M059J (cell line): ENCODE data around the gene PTGS1. TPM values are rescaled to one million over a fixed set of nuclear protein-coding genes. Genes with fewer than 3 reads are reported as not detected.

Source experiments
- DNase-seq: peaks from one replicate; pipeline ENCODE4 v3.0.0-alpha.2; 2012; ENCODE audit warnings: low read depth
- total RNA-seq: library from RNA; depleted of rRNA; stranded (reverse); fragments of >200 nt; shearing (Covaris generic); gene quantifications from 2 replicates; pipeline ENCODE4 v1.2.3, GENCODE V29; 2014

PTGS1 gene
- total RNA-seq, 1 experiment from 2014 or later: 6.7 TPM

DNA sequence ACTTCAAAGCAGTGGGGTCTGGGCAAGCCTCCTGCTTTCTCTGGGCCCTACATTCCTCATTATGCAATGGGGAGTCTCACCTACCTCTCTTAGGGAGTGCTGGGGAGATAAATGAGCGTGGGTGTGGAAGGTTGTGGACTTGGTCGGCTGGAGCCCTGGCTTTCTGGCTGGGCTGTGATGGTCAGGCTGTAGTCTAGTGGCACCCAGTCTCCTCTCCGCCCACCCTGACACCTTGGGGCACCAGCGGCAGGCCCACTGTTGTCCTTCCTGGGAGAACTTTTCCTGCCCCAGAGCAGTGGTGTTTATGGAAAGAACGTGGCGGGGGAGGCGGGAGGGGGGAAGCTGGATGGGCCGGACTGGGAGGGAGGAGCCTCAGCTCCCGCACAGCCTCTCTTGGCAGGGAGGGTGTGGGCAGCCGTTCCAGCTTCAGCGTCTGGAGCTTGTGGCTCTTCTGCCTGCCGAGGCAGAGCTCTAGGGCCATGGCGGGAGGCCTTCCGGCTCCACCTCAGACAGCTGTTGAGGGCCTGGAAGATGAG, 4.1 kb downstream of the PTGS1 start:
- peak; percentile 44 for DNase-seq

DNA sequence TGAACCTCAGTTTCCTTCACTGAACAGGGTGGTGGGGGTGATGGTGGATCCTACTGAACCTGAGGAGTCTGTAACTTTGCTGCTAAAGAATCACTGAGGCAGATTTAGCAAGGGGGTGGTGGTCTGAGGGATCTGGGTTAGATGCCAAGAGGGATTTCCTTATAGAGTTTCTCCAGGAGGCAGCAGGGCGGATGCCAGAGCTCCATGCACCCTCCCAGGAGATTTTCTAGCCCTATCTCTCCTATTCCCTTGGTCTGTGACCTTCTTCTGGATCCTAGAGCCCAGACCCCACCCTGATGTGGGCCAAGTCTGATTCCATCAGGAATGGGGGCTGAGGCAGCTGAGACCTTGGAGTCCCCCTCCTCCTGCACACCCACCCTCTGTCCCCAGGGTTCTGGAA, 6.0 kb downstream of the PTGS1 start:
- DNase-seq: no peak

DNA sequence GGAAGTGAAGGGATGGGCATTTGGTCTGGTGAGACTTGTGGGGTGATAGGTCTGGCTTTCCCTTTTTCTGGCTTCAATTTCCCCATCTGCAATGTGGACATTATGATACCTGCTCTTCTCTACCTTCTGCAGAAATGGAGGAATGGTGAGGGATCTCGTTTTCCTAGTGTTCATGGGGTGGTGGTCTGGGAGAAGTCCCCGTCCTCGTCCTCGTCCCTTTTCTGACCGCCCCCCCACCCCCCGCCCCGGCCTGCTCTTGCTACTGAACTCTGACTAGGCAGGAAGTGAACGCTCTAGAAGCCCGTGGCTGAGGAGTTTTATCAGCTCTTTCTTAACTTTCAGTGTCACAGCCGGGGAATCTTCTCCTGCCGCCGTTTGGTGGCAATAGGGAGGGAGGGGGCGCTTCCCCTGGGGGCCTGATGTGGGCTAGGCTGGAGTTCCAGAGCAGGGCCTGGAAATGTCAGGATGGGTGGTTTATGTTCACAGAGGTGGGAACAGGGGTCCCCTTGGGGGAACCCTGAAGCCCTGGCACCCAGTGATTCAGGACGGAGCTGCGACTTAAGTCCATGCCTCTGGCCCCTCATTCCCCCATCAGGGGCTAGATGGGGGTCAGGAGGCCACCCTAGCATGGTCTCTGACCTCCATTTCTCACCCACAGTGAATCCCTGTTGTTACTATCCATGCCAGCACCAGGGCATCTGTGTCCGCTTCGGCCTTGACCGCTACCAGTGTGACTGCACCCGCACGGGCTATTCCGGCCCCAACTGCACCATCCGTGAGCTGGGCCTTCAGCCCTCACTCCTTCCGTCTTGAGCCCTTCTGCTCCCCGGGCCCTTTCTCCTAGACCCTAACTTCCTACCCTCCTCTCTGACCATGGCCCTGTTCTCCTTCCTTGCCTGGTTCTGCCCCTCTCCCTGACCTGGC, 6.7 kb downstream of the PTGS1 start:
- peak; percentile 27 for DNase-seq

DNA sequence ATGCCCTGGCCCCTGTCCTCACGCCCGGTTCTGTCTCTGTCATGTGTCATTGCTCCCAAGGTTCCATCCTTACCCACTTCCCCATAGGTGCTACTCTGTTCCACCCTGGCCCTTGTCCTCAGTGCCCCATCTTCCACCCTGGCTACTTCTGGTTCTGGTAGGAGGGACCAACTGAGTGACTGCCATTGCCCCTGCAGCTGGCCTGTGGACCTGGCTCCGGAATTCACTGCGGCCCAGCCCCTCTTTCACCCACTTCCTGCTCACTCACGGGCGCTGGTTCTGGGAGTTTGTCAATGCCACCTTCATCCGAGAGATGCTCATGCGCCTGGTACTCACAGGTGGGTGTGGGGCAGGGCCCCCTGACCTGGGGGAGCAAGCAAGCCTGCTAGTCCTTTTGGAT, 7.4 kb downstream of the PTGS1 start:
- no peak for DNase-seq

DNA sequence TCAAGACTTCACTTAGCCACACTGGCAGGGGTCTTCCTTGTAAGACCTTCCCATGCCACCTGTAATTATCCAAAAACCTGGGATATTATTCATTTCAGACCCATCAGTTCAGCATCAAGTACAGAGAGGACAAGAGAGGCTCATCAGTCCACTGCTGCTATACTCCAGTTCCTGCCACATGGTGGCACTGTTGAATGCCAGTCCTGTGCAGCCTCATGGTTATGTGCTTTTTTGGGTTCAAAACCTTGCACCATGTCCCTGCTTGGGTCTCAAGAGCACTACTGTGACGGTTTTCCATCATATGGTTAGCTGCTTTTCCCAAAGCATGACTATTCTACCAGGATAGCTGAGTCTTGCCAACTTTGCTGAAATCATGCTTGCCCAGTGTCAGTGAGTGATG, 8.5 kb downstream of the PTGS1 start:
- no peak for DNase-seq

DNA sequence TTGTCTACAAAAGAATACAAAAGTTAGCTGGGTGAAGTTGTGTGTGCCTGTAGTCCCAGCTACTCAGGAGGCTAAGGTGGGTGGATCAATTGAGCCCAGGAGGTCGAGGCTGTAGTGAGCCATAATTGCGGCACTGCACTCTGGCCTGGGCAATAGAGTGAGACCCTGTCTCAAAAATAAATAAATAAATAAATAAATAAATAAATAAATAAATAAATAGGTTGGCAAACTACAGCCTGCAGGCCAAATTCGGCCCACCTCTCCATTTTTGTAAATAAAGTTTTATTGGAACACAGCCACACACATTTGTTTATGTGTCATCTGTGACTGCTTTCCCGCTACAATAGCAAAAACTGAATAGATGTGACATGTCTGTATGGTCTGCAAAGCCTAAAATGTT, 9.5 kb downstream of the PTGS1 start:
- no peak for DNase-seq

DNA sequence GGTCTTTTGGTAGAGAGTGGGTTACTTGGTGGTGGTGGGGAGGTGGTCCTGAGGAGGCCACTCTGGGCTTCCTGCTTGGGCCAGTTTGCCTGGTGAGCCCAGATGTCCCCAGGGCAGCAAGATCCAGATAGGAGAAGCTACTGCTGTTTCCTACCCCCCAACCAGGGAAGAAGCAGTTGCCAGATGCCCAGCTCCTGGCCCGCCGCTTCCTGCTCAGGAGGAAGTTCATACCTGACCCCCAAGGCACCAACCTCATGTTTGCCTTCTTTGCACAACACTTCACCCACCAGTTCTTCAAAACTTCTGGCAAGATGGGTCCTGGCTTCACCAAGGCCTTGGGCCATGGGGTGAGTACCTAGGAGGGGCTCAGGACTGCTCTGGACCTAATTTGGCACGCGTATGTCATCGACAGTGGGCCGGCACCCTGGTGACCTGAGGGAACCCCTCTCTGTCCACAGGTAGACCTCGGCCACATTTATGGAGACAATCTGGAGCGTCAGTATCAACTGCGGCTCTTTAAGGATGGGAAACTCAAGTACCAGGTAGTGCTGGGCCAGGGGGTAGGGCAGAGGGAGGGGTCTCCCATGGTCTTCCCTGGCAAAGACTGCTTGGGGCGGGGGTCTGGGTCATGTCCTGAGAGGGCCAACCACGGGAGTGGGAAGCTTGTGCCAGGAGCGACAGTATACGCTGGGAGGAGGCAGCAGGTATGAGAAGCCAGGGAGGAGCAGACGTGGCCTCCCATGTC, 10.6 kb downstream of the PTGS1 start:
- no peak for DNase-seq

DNA sequence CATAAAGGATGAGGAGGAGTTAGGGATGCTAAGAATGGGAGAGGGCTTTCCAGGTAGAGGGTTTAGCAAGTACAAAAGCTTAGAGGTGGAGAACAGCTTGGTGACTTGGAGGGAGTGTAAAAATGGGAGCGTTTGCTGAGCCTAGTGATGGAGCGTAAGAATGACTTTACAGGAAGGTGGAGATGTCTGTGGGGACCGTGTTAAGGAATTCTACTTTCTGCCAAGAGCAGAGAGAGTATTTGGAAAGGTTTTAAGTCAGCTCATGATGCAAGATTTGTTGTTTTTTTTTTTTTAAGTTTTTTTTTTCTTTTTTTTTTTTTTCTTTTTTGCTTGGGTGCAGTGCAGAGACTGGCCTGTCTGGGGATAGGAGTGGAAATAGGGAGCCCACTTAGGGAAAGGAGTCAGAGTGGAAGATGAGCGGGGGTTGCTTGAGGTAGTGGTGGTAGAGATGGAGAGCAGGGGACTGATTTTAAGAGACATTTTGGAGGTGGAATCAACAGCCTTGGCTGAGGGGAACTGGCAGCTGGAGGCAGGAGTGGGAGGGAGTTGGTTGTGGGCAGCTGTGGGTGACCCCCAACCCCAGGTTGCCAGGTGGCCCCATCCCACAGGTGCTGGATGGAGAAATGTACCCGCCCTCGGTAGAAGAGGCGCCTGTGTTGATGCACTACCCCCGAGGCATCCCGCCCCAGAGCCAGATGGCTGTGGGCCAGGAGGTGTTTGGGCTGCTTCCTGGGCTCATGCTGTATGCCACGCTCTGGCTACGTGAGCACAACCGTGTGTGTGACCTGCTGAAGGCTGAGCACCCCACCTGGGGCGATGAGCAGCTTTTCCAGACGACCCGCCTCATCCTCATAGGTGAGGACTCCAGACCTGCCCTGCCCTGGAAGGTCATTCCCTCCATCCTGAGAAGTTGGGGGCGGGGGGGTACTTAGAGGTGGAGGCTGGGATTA, 12.4 kb downstream of the PTGS1 start:
- DNase-seq: peak; percentile 70

DNA sequence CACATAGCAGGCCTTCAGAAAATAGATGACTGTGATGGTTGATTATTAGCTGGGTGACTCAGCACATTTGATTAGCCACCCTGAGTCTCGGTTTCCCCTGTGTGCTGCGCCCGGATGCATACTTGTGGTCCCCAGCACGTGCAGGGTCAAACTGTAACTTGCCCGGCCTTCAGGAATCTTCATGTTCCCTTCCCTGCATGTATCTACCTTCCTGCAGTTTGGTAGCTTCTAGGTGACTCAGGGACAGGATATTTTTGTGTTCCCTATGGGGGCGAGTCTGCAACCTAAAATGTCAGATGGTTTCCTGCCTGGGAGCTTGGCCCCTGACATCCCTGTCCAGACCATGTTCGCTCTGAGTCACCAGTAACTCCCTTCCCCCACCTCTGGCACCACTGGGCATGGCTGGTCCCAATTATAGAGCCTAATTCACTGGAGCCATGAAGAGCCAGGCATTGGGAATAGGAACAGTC, 13.2 kb downstream of the PTGS1 start:
- peak; percentile 96 for DNase-seq

DNA sequence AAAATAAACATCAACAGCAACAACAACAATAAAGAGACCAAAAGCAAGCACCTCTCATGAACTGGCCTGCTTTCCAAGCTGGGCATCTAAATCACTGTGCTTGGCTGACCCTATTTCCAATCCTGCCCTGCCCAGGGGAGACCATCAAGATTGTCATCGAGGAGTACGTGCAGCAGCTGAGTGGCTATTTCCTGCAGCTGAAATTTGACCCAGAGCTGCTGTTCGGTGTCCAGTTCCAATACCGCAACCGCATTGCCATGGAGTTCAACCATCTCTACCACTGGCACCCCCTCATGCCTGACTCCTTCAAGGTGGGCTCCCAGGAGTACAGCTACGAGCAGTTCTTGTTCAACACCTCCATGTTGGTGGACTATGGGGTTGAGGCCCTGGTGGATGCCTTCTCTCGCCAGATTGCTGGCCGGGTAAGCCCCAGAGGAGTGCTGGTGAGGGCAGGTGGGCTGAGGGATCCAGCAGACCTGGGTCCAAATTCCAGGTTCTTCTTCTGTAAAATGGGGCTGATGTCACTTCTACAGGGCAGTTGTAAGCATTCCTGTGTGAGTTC, 15.6 kb downstream of the PTGS1 start:
- DNase-seq: peak; percentile 21

DNA sequence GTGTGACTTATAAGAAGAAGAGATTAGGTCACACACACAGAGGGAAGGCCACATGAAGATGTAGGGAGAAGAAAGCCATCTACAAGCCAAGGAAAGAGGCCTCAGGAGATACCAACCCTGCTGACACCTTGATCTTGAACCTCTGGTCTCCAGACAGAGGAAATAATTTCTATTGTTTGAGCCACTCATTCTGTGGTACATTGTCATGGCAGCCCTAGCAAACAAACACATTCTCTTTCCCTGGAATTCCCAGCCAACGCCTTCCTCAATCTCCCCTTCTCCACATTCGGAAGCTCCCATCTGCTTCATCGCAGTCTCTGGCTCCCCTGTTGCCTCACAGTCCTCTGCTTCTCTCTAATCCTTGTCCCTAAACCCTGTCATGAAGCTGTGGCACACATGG, 16.7 kb downstream of the PTGS1 start:
- peak; percentile 40 for DNase-seq

DNA sequence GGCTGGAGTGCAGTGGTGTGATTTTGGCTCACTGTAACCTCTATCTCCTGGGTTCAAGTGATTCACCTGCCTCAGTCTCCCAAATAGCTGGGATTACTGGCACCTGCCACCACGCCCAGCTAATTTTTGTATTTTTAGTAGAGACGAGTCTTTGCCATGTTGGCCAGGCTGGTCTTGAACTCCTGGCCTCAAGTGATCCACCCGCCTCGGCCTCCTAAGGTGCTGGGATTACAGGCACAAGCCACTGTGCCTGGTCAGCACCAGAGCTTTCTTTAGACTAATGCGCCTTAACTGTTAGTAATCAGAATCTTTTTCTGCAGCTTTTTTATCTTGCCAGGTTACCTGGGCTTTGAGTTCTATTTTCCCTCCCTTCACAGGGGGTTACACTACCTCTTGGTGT, 18.4 kb downstream of the PTGS1 start:
- no peak for DNase-seq

DNA sequence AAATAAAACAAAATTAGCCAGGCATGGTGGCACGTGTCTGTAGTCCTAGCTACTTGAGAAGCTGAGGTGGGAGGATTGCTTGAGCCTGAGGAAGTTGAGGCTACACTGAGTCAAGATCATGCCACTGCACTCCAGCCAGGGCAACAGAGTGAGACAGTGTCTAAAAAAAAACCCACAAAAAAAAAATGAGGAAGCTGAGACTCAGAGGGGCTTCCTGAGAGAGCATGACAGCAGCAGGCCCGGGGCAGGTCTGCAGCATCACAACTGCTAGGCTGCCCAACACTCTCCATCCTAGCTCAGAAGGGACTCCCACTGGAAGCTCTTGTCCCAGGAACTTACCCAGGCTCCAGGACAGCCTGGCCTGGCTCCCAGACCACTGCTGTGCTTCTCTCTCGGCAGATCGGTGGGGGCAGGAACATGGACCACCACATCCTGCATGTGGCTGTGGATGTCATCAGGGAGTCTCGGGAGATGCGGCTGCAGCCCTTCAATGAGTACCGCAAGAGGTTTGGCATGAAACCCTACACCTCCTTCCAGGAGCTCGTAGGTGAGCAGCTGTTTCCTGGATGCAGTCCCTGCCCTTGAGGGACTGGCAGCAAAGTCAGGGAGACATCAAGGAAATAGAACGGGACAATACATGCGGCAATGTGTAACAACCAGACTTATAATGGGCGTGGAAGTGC, 19.1 kb downstream of the PTGS1 start:
- peak; percentile 80 for DNase-seq

DNA sequence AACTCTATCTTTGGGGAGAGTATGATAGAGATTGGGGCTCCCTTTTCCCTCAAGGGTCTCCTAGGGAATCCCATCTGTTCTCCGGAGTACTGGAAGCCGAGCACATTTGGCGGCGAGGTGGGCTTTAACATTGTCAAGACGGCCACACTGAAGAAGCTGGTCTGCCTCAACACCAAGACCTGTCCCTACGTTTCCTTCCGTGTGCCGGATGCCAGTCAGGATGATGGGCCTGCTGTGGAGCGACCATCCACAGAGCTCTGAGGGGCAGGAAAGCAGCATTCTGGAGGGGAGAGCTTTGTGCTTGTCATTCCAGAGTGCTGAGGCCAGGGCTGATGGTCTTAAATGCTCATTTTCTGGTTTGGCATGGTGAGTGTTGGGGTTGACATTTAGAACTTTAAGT, 21.5 kb downstream of the PTGS1 start:
- no peak for DNase-seq

DNA sequence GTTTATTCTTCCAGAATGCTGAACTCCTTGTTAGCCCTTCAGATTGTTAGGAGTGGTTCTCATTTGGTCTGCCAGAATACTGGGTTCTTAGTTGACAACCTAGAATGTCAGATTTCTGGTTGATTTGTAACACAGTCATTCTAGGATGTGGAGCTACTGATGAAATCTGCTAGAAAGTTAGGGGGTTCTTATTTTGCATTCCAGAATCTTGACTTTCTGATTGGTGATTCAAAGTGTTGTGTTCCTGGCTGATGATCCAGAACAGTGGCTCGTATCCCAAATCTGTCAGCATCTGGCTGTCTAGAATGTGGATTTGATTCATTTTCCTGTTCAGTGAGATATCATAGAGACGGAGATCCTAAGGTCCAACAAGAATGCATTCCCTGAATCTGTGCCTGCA, 21.9 kb downstream of the PTGS1 start:
- DNase-seq: no peak

DNA sequence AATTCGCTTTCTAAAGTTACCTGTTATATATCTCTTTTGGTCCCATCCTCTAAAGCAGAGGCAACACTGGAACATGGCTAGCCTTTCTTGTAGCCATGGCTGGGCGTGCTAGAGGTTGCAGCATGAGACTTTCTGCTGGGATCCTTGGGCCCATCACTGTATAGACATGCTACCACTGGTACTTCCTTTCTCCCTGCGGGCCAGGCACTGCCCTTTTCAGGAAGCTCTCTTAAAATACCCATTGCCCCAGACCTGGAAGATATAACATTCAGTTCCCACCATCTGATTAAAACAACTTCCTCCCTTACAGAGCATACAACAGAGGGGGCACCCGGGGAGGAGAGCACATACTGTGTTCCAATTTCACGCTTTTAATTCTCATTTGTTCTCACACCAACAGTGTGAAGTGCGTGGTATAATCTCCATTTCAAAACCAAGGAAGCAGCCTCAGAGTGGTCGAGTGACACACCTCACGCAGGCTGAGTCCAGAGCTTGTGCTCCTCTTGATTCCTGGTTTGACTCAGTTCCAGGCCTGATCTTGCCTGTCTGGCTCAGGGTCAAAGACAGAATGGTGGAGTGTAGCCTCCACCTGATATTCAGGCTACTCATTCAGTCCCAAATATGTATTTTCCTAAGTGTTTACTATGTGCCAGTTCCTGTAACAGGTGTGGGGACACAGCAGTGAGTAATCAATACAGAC, 22.6 kb downstream of the PTGS1 start:
- DNase-seq: no peak

DNA sequence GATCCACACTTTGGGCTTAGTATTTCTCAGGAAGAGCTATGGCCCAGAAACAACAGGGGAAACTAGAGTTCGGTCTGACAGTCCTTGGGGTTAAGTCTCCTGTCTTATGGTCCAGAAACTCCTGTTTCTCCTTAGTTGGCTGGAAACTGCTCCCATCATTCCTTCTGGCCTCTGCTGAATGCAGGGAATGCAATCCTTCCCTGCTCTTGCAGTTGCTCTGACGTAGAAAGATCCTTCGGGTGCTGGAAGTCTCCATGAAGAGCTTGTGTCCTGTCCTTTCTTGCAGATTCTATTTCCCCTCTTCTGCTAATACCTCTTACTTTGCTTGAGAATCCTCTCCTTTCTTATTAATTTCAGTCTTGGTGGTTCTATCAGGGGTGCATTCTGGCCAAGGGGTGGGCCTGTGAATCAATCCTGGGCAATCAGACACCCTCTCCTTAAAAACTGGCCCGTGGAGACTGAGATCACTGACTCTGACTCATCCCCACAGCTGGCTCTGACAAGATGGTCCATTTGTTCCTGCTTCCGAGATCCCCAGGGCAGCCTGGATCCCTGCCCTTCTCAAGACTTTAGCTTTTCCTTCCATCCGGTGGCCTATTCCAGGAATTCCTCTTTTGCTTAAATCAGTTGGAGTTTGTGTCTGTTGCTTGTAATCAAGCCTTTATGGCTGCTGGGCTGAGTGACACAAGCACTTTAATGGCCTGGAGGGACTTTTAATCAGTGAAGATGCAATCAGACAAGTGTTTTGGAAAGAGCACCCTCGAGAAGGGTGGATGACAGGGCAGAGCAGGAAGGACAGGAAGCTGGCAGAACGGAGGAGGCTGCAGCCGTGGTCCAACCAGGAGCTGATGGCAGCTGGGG, 23.7 kb downstream of the PTGS1 start:
- peak; percentile 79 for DNase-seq

DNA sequence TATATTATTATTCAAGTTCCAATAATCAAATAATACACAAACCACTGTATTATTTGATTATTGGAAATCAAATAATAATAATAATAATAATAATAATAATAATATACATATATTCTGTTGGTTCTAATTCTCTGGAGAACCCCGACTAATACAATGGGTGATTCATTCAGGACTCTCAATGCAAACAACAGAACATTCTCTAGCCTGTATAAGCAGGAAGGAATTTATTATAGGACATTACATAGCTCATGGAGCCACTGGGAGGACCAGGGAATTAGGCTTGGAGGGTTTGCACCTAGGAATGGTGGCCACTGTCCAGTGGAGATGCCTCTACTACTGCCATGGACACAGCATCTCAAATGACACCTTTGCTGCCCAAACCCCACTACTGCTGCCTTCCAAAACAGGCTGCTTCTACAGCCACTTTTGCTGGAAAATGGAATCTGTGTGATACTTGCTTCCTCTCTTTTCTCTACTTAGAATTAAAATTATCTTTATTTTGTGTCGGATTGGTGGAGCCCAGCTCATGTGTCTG, 25.9 kb downstream of the PTGS1 start:
- DNase-seq: no peak

DNA sequence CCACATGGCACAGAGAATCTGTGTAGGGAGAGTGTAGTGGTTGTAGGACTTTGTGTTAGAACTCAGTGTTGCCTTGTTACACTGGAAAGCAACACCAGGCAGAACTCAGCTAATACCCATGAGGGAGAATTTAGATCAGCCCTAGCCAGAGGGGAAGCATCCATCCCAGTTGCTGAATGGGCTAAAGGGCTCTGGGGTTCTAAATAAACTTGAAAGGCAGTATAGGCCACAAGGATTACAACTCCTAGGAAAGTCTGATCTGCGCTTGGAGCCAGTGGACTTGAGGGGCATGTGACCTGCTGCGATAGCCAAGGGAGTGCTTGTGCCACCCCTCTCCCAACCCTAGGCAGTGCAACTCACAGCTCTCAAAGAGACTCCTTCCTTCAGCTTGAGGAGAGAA, 26.9 kb downstream of the PTGS1 start:
- no peak for DNase-seq
